ENCODE measurements around the gene NUP42. TPM values are rescaled to one million over a fixed set of nuclear protein-coding genes. Genes with fewer than 3 reads are reported as not detected.

The NUP42 gene
- total RNA-seq, 4 donors from 2014 or later: 10.0 to 38.6 (median 15.6) TPM

DNA sequence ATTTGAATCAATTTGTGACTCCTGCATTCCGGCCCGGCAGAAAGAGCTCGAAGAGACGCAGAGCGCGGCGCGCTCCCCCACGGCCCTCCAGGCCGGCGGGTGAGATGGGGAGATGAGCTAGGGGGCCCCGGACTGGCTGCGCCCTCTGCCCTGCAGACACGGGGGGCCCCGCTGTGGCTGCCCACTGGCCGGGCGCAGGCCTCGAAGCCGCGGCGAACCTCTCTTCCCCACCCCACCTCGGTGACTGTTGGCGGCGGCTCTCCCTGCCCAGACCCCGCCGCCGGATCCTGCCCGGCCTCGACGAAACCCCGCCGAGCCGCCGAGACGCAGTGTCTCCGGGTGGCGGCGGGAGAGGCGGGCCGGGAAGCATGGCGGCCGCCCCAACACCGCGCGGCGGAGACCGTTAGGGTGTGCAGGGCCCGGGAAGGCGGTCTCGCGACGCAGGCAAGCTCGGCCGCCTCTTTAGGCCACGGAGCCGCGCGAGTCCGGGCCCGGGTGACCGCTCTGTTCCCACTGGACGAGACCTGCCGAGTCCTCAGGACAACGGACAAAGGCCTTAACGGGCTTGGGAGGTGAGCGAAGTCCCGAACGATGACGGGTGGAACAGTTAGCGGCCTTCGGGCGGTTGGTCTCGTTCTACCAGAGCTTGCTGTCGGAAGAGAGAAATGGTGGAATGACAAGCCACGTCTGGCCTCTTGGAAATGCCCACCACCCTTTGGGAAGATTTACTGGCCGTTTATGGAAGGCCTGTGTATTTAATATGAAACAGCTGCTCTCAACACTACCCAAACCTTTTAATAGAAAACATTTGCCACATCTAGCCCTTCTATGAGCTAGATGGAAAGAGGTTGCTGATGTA, 24.3 kb downstream of the NUP42 start:
- intact Hi-C loops (cut with DNase I; ENCODE audit: low total_unique reads): no loop called here
- ATAC-seq (no peak), DNase-seq (no peak)
- no peak for TF ChIP-seq POLR2A (IDR thresholded peaks at IDR 0.05)
- TF ChIP-seq, protein P1, sequence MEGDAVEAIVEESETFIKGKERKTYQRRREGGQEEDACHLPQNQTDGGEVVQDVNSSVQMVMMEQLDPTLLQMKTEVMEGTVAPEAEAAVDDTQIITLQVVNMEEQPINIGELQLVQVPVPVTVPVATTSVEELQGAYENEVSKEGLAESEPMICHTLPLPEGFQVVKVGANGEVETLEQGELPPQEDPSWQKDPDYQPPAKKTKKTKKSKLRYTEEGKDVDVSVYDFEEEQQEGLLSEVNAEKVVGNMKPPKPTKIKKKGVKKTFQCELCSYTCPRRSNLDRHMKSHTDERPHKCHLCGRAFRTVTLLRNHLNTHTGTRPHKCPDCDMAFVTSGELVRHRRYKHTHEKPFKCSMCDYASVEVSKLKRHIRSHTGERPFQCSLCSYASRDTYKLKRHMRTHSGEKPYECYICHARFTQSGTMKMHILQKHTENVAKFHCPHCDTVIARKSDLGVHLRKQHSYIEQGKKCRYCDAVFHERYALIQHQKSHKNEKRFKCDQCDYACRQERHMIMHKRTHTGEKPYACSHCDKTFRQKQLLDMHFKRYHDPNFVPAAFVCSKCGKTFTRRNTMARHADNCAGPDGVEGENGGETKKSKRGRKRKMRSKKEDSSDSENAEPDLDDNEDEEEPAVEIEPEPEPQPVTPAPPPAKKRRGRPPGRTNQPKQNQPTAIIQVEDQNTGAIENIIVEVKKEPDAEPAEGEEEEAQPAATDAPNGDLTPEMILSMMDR (IDR thresholded peaks at IDR 0.05 in 4 of 5, conservative IDR thresholded peaks at IDR 0.05 in 1 of 5): no peak
- H3K9me3 ChIP-seq: no peaks in the 10 kb centered on the region
- H3K36me3 ChIP-seq: peaks cover 0 to 7% of the 10 kb centered on the region in 2 donors
- no peaks in the 10 kb centered on the region for H3K4me1 ChIP-seq
- in situ Hi-C loops (cut with MboI; ENCODE audit: low sequenced_read_pairs in 4 of 4): no loop called here
- no peaks in the 10 kb centered on the region for H3K27me3 ChIP-seq
- peak overlapping the region in 1 of 4 donors; percentile 21 for H3K4me3 ChIP-seq
- H3K27ac ChIP-seq: no peak overlapping the region

DNA sequence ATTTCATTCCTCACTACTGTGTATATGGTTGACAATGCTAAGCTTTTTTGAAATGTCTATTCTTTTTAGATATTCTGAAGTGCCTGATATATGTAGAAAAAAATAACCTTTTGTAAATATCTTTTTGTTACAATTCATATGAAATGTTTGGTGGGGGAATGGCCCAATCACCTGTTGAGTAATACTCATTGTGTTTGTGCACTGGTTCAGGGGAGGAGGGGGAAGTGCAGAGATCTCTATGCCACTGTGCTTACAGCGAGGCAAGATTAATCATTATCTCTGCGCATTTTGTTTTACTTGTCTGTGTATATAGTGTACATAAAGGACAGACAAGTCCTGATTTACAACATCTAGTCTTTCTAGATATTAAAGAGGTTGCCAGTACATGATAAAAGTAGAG, 25.2 kb downstream of the NUP42 start:
- Histone ChIP-seq H3K27ac (no peak overlapping the region), H3K27me3 (no peaks in the 10 kb centered on the region), H3K4me3 (no peak overlapping the region), H3K36me3 (no peaks in the 10 kb centered on the region), H3K9me3 (no peaks in the 10 kb centered on the region), H3K4me1 (no peaks in the 10 kb centered on the region)
- intact Hi-C loops (cut with DNase I; ENCODE audit: low total_unique reads) (no loop called here), in situ Hi-C loops (cut with MboI; ENCODE audit: low sequenced_read_pairs in 4 of 4) (no loop called here)
- ATAC-seq (no peak), DNase-seq (no peak)
- TF ChIP-seq, protein P1 (IDR thresholded peaks at IDR 0.05 in 4 of 5, conservative IDR thresholded peaks at IDR 0.05 in 1 of 5): no peak
- TF ChIP-seq POLR2A (IDR thresholded peaks at IDR 0.05): no peak

DNA sequence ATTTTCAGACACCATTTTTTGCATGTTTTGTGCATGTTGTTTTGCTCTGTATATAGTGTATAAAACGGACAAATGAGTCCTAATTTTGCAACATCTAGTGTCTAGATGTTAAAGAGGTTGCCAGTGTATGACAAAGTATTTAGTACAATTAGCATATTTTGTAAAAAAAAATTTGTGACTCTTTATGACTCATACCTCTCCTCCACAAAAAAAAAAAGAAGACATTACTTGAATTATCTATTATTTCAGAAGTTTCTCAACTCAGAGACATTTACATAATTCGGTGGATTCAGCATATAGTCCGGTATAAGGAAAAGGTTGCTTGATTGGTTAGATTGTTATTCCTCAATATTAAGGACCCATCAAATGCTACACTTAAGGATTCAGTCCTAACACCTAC, 26.0 kb downstream of the NUP42 start:
- no peak overlapping the region for H3K27ac ChIP-seq
- no peak for ATAC-seq
- in situ Hi-C loops (cut with MboI; ENCODE audit: low sequenced_read_pairs in 4 of 4): no loop called here
- no peaks in the 10 kb centered on the region for H3K9me3 ChIP-seq
- no peaks in the 10 kb centered on the region for H3K4me1 ChIP-seq
- TF ChIP-seq POLR2A (IDR thresholded peaks at IDR 0.05): no peak
- TF ChIP-seq, protein P1 (IDR thresholded peaks at IDR 0.05 in 4 of 5, conservative IDR thresholded peaks at IDR 0.05 in 1 of 5): no peak
- H3K27me3 ChIP-seq: no peaks in the 10 kb centered on the region
- H3K4me3 ChIP-seq: no peak overlapping the region
- intact Hi-C loops (cut with DNase I; ENCODE audit: low total_unique reads): no loop called here
- DNase-seq: no peak
- no peaks in the 10 kb centered on the region for H3K36me3 ChIP-seq

GRCh38 chr7:23208316-23208715, 26.5 kb downstream of the NUP42 start:
- Histone ChIP-seq H3K27me3 (no peaks in the 10 kb centered on the region), H3K4me3 (no peak overlapping the region), H3K36me3 (no peaks in the 10 kb centered on the region), H3K27ac (no peak overlapping the region), H3K9me3 (no peaks in the 10 kb centered on the region), H3K4me1 (no peaks in the 10 kb centered on the region)
- DNase-seq (no peak), ATAC-seq (no peak)
- intact Hi-C loops (cut with DNase I; ENCODE audit: low total_unique reads): no loop called here
- in situ Hi-C loops (cut with MboI; ENCODE audit: low sequenced_read_pairs in 4 of 4): no loop called here
- TF ChIP-seq, protein P1 (IDR thresholded peaks at IDR 0.05 in 4 of 5, conservative IDR thresholded peaks at IDR 0.05 in 1 of 5): no peak
- TF ChIP-seq POLR2A (IDR thresholded peaks at IDR 0.05): no peak
